Limb (tissue), 2 donors: ENCODE measurements around the gene TELO2.
"Not testable (repeated sequence)": the region's sequence is repeated elsewhere in the genome, so short reads cannot be mapped to it uniquely, and the experiment has no call there.

Experiments used
- DNase-seq, 2 donors: peaks; one replicate each; pipeline ENCODE4 v3.0.0-alpha.2; 2016; ENCODE audit errors: extremely low spot score in 2 of 2

Gene TELO2

DNA sequence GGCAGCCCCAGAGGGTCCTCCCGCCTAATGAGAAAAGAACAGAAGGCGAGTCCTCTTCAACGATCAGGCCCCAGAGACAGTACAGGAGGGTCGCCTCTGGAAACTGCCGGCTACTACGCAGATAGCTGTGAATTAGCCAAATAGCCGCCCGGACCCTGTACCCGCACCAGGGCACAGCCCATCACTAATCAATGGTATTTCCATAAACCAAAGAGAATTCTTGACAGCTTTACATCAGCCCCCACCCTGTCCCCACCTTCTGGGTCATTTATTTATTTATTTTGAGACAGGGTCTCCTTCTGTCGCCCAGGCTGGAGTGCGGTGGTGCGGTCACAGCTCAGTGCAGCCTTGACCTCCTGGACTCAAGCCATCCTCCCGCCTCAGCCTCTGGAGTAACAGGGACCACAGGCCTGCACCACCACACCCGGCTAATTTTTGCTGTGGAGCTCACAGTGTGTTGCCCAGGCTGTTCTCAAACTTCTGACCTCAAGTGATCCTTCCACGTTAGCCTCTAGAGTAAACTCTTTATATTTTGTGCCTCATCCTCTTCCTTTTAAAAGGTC, 17.5 kb upstream of the TELO2 start:
- no peak for DNase-seq

DNA sequence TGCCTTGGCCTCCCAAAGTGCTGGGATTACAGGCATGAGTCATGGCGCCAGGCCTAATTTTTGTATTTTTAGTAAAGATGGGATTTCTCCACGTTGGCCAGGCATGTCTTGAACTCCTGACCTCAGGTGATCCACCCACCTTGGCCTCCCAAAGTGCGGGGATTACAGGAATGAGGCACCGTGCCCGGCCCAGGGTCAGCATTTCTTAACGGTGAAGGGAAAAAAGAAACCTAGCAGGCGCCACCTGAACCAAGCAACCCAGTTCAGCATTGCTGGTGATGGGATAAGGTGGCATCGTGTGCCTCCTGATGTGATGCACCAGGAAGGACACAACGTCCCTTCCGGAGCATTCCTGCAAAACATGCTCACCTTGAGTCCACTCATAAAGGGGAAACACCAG, 16.1 kb upstream of the TELO2 start:
- DNase-seq, result no peak

DNA sequence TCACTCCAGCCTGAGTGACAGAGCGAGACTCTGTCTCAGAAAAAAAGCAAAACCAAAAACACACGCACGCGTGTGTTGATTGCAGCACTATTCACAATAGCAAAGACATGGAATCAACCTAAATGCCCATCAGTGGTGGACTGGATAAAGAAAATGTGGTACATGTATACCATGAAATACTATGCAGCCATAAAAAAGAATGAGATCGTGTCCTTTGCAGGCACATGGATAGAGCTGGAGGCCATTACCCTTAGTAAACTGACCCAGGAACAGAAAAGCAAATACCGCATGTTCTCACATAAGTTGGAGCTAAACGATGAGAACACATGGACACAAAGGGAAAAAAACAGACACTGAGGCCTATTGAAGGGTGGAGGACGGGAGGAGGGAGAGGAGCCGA, 14.2 kb upstream of the TELO2 start:
- DNase-seq, result not testable (repeated sequence)

- no peak for DNase-seq
Observed at GRCh38 chr16:1481906-1482835, 11.0 kb upstream of the TELO2 start.

GRCh38 chr16:1485847-1486496, 7.2 kb upstream of the TELO2 start:
- no peak for DNase-seq

DNA sequence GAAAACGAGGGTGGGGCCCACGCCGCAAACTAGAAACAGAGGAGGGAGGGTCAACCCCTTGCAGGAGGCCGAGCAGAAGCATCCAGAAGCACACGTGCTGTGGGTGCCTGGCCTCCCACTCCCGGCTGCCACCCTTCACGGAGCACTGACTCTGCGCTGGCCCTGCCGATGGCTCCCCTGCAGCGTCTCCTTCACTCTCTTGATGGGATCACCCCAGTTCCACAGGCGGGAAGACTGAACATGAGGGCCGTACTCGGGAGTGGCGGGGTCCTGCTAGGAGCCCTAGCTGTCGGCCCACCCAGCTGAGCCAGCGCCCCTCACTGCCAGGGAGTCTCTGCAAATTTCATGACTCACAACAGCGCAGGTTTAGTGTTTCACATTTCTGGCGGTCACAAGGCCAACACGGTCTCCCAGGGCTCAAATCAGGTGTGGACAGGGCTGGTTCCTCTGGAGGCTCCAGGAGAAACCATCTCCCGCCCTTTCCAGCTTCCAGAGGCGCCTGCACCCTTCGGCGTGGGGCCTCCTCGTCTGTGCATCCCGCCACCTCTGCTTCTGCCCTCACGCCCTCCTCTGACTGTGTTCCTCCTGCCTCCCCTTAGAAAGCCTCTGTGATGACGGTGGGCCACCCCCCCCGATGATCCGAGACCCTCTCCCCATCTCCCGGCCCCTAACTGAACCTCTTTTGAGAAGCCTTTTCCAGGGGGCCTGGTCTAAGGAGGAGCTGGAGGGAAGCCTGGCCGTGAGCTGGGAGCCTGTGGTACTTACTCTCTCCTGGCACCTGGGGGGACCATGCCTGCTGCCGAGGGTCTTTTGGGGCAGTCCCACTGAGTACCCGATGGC, 6.4 kb upstream of the TELO2 start:
- no peak for DNase-seq

GRCh38 chr16:1487395-1488053, 5.6 kb upstream of the TELO2 start:
- no peak for DNase-seq

GRCh38 chr16:1488054-1488601, 5.0 kb upstream of the TELO2 start:
- DNase-seq, result no peak

DNA sequence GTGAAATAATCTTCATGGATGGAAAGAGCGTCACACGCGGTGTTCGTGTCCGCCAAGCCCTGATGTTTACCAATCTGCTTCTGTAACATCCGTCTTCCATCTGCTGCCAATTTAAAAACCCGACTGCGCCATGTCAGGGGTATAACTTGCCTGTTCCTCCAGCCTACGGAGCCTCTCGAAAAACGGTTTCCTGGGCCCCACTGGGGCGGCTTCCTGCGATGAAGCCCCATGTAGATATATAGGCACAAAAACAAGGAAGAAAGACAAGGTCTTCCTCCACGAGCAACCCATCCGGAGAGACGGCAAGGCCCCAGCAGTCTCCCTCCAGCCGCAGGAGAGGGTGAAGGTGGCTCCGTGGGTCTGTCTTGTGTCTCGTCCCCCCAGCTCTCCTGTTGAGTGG, 4.5 kb upstream of the TELO2 start, which contains the start of gene PTX4:
PTX4 (minus strand) TSS at position 326 of the 400 bp plus-strand sequence; CDS start at position 291, 35 bp downstream.
- DNase-seq, result no peak

GRCh38 chr16:1489077-1489476, 4.1 kb upstream of the TELO2 start:
- no peak for DNase-seq

DNA sequence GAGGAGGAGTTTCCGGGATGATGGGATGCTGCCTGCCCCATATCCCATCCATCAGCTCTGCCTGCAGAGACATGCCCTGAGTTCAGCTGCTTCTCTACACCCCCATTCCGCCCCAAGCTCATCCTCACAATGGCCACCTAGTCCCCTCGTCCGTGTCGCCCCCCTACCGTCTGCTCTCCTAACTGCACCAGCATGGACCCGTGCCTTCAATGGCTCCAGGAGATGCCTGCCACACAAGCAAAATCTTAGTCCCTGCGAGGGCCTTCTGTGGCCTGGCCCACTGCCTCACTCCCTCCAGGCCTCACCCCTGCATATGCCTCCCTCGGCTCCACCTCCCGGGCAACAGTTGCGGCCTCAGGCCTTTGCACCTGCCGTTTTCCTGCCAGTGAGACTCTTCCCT, 1.8 kb upstream of the TELO2 start:
- DNase-seq, result no peak

DNA sequence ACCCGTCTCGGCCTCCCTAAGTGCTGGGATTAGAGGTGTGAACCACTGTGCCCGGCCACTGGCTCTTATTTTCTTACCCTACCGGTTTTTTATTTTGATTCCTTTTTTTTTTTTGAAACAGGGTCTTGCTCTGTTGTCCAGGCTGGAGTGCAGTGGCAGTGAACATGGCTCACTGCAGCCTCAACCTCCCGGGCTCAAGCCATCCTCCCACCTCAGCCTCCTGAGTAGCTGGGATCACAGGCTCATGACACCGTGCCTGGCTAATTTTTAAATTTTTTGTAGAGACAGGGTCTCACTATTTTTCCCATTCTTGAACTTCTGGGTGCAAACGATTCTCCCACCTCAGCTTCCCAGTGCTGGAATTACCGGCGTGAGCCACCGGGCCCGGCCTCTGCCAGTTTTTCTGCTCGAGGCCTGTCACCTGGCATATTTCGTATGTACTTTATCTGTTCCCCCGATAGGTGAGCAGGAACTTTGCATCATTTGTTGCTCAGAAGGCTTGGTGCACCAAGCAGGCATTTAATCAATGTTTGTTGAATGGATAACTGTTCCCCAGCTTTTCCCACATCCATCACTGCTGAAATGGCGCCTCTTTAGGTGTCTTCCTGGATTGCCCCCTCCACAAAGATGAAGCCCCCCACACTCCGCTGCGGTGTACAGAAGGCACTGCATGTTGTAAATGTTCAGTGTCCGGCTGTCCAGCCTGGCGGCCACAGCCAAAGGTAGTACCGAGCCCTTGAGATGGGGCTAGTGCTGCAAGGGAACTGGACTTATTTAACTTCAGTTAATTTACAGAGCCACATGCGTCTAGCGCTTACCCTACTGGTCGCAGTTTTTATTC, 858 bp upstream of the TELO2 start:
- no peak for DNase-seq

- DNase-seq, result no peak
Observed at GRCh38 chr16:1493746-1494094, 560 bp downstream of the TELO2 start.

- no peak for DNase-seq
Observed at GRCh38 chr16:1494129-1494640, 1.0 kb downstream of the TELO2 start.

DNA sequence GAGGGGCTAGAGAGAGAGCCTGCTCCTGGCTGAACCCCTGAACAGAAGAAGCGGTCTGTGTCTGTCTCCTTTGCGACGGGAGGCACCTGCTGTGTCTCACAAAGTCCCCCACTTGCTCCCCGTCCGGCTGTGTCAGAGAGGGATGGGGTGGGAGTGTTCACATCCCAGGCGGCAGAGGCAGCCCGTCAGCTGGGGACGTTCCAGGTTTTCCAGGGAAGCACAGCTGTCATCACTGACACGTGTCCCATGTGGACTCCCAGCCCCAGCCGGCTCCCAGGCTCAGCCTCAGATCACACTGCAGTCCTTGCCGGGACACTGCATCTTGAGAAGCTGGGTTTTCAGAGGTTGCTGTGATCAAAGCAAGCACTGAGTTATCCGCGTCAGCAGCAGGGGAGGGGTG, 1.6 kb downstream of the TELO2 start:
- no peak for DNase-seq

DNA sequence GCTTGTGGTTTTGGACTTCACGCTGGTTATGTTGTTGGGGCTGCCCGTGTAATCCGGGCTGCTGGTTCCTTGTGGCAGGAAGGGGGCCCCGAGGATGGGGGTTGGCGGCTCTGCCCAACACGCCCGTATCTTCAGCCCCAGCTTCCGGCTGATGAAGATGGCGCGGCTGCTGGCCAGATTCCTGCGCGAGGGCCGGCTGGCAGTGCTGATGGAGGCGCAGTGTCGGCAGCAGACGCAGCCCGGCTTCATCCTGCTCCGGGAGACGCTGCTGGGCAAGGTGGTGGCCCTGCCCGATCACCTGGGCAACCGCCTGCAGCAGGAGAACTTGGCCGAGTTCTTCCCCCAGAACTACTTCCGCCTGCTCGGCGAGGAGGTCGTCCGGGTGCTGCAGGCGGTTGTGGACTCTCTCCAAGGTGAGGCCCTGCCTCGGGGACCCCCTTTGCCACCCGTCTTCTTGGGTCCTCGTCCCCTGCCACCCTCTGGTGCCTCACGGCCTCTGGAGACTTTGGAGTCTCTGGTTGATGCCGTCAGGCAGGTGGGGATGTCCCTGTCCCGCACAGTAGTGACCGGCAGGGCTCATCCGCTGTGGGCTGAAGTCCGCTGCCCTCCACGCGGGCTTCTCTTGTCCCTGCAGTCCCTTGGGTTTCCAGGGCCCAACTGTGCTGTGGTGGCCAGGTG, 2.2 kb downstream of the TELO2 start:
- no peak for DNase-seq

- no peak for DNase-seq
Observed at GRCh38 chr16:1495889-1496262, 2.7 kb downstream of the TELO2 start.

DNA sequence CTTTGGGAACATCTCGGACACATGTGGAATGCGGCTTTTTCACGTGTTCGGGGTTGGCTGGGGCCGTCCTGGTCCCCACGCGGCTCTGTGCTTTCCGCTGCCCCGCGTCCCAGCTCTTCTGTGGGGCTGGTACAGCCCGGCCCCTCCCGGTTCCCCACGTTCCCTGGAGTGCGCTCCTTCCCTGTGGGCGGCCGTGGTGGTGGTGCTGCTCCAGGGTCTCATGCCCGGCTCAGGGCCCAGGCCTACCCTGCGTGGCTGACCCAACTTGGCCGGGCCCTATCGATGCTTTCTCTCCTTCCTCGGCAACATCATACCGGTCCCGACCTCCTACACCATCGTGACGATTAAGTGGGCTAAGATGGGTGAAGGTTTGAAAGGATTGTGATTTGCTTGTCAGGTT, 3.3 kb downstream of the TELO2 start:
- no peak for DNase-seq

GRCh38 chr16:1497014-1497598, 3.9 kb downstream of the TELO2 start:
- no peak for DNase-seq
